Measurements from ENCODE around the gene ZNF273. TPM values are rescaled to one million over a fixed set of nuclear protein-coding genes. Genes with fewer than 3 reads are reported as not detected.
"Not testable (repeated sequence)": the region's sequence is repeated elsewhere in the genome, so short reads cannot be mapped to it uniquely, and the experiment has no call there.

The ZNF273 gene
- total and polyA plus RNA-seq, 5 donors from 2014 or later, result 3.9 to 6.6 (median 6.0) TPM

GRCh38 chr7:64892116-64892515 is 11.0 kb upstream of the ZNF273 start:
- peaks cover 0 to 15% (median 10%) of the 10 kb centered on the region in 4 donors for H3K4me1 Mint-ChIP-seq
- H3K4me3 Mint-ChIP-seq, result no peak overlapping the region
- Histone ChIP-seq H3K27me3 (ENCODE audit: control insufficient read depth, insufficient read depth, low read length) (peaks cover 11% of the 10 kb centered on the region), H3K4me1 (ENCODE audit: control insufficient read depth, insufficient read depth, low read length, poor library complexity, severe bottlenecking) (peaks cover 19% of the 10 kb centered on the region), H3K4me3 (ENCODE audit: low read depth, low read length) (no peak overlapping the region), H3K27ac (ENCODE audit: insufficient read depth, low read length, poor library complexity, severe bottlenecking) (no peak overlapping the region), H3K36me3 (ENCODE audit: control insufficient read depth, insufficient read depth, low read length) (no peaks in the 10 kb centered on the region), H3K9me3 (ENCODE audit: control insufficient read depth in 2 of 2, low read length in 2 of 2) (no peaks in the 10 kb centered on the region)
- no peaks in the 10 kb centered on the region for H3K36me3 Mint-ChIP-seq
- no peak for DNase-seq
- H3K27me3 Mint-ChIP-seq, result peaks cover 50% of the 10 kb centered on the region
- no peak for ATAC-seq (ENCODE audit: low read depth in 2 of 2)
- peaks cover 0 to 2% (median 0%) of the 10 kb centered on the region in 7 donors for H3K9me3 Mint-ChIP-seq
- no peak overlapping the region for H3K27ac Mint-ChIP-seq

GRCh38 chr7:64892666-64893309 is 10.3 kb upstream of the ZNF273 start:
- no peaks in the 10 kb centered on the region for H3K36me3 Mint-ChIP-seq
- Histone ChIP-seq H3K9me3 (ENCODE audit: control insufficient read depth in 2 of 2, low read length in 2 of 2) (no peaks in the 10 kb centered on the region), H3K27ac (ENCODE audit: insufficient read depth, low read length, poor library complexity, severe bottlenecking) (no peak overlapping the region), H3K27me3 (ENCODE audit: control insufficient read depth, insufficient read depth, low read length) (peaks cover 11% of the 10 kb centered on the region), H3K36me3 (ENCODE audit: control insufficient read depth, insufficient read depth, low read length) (no peaks in the 10 kb centered on the region), H3K4me3 (ENCODE audit: low read depth, low read length) (no peak overlapping the region), H3K4me1 (ENCODE audit: control insufficient read depth, insufficient read depth, low read length, poor library complexity, severe bottlenecking) (peaks cover 19% of the 10 kb centered on the region)
- ATAC-seq (ENCODE audit: low read depth in 2 of 2) (no peak), DNase-seq (no peak)
- no peak overlapping the region for H3K27ac Mint-ChIP-seq
- H3K4me3 Mint-ChIP-seq, result no peak overlapping the region
- H3K27me3 Mint-ChIP-seq, result peaks cover 44% of the 10 kb centered on the region
- peaks cover 0 to 13% (median 10%) of the 10 kb centered on the region in 4 donors for H3K4me1 Mint-ChIP-seq
- peaks cover 0 to 3% (median 0%) of the 10 kb centered on the region in 7 donors for H3K9me3 Mint-ChIP-seq

GRCh38 chr7:64893401-64893800 is 9.7 kb upstream of the ZNF273 start:
- H3K9me3 Mint-ChIP-seq, result peaks cover 0 to 3% (median 0%) of the 10 kb centered on the region in 7 donors
- Histone ChIP-seq H3K27ac (ENCODE audit: insufficient read depth, low read length, poor library complexity, severe bottlenecking) (no peak overlapping the region), H3K9me3 (ENCODE audit: control insufficient read depth in 2 of 2, low read length in 2 of 2) (no peaks in the 10 kb centered on the region), H3K27me3 (ENCODE audit: control insufficient read depth, insufficient read depth, low read length) (peaks cover 9% of the 10 kb centered on the region), H3K36me3 (ENCODE audit: control insufficient read depth, insufficient read depth, low read length) (no peaks in the 10 kb centered on the region), H3K4me3 (ENCODE audit: low read depth, low read length) (no peak overlapping the region), H3K4me1 (ENCODE audit: control insufficient read depth, insufficient read depth, low read length, poor library complexity, severe bottlenecking) (peaks cover 13% of the 10 kb centered on the region)
- no peak for ATAC-seq (ENCODE audit: low read depth in 2 of 2)
- no peak overlapping the region for H3K4me3 Mint-ChIP-seq
- no peak for DNase-seq
- H3K27ac Mint-ChIP-seq, result no peak overlapping the region
- no peaks in the 10 kb centered on the region for H3K36me3 Mint-ChIP-seq
- H3K4me1 Mint-ChIP-seq, result peaks cover 0 to 7% (median 5%) of the 10 kb centered on the region in 4 donors
- H3K27me3 Mint-ChIP-seq, result peaks cover 38% of the 10 kb centered on the region

- H3K36me3 Mint-ChIP-seq; H3K9me3 Mint-ChIP-seq; H3K36me3 ChIP-seq (ENCODE audit: control insufficient read depth, insufficient read depth, low read length); H3K27me3 Mint-ChIP-seq; H3K27me3 ChIP-seq (ENCODE audit: control insufficient read depth, insufficient read depth, low read length); ATAC-seq (ENCODE audit: low read depth in 2 of 2); DNase-seq; H3K9me3 ChIP-seq (ENCODE audit: control insufficient read depth in 2 of 2, low read length in 2 of 2): not testable (repeated sequence)
- H3K4me3 ChIP-seq (ENCODE audit: low read depth, low read length), result peak overlapping the region; percentile 93
- H3K27ac ChIP-seq (ENCODE audit: insufficient read depth, low read length, poor library complexity, severe bottlenecking), result peak overlapping the region; percentile 2
- H3K4me3 Mint-ChIP-seq, result peak overlapping the region; percentile 97 to 99 (median 97)
- peak overlapping the region; percentile 63 to 97 (median 96) for H3K27ac Mint-ChIP-seq
- H3K4me1 Mint-ChIP-seq, result peaks cover 19 to 49% (median 32%) of the 10 kb centered on the region in 4 donors
- H3K4me1 ChIP-seq (ENCODE audit: control insufficient read depth, insufficient read depth, low read length, poor library complexity, severe bottlenecking), result peaks cover 23% of the 10 kb centered on the region
Observed at GRCh38 chr7:64902461-64902805, 640 bp upstream of the ZNF273 start.

- DNase-seq, result no peak
- ATAC-seq (ENCODE audit: low read depth in 2 of 2), result no peak
- Mint-ChIP-seq H3K9me3 (peaks cover 0 to 9% (median 0%) of the 10 kb centered on the region in 7 donors), H3K27ac (peak overlapping the region; percentile 38 to 97 (median 96)), H3K4me3 (peak overlapping the region; percentile 97 to 99 (median 97)), H3K4me1 (peaks cover 21 to 61% (median 37%) of the 10 kb centered on the region in 4 donors), H3K36me3 (peaks cover 8% of the 10 kb centered on the region), H3K27me3 (peaks cover 7% of the 10 kb centered on the region)
- Histone ChIP-seq H3K27me3 (ENCODE audit: control insufficient read depth, insufficient read depth, low read length) (no peaks in the 10 kb centered on the region), H3K36me3 (ENCODE audit: control insufficient read depth, insufficient read depth, low read length) (peaks cover 3% of the 10 kb centered on the region), H3K4me3 (ENCODE audit: low read depth, low read length) (peak overlapping the region; percentile 93), H3K9me3 (ENCODE audit: control insufficient read depth in 2 of 2, low read length in 2 of 2) (no peaks in the 10 kb centered on the region), H3K4me1 (ENCODE audit: control insufficient read depth, insufficient read depth, low read length, poor library complexity, severe bottlenecking) (peaks cover 23% of the 10 kb centered on the region), H3K27ac (ENCODE audit: insufficient read depth, low read length, poor library complexity, severe bottlenecking) (peak overlapping the region; percentile 73)
Observed at GRCh38 chr7:64904008-64904407, 935 bp downstream of the ZNF273 start.

GRCh38 chr7:64905133-64905532 is 2.1 kb downstream of the ZNF273 start:
- Histone ChIP-seq H3K4me3 (ENCODE audit: low read depth, low read length) (no peak overlapping the region), H3K27ac (ENCODE audit: insufficient read depth, low read length, poor library complexity, severe bottlenecking) (no peak overlapping the region), H3K36me3 (ENCODE audit: control insufficient read depth, insufficient read depth, low read length) (peaks cover 5% of the 10 kb centered on the region), H3K27me3 (ENCODE audit: control insufficient read depth, insufficient read depth, low read length) (no peaks in the 10 kb centered on the region), H3K4me1 (ENCODE audit: control insufficient read depth, insufficient read depth, low read length, poor library complexity, severe bottlenecking) (peaks cover 23% of the 10 kb centered on the region), H3K9me3 (ENCODE audit: control insufficient read depth in 2 of 2, low read length in 2 of 2) (no peaks in the 10 kb centered on the region)
- peak overlapping the region in 2 of 3 donors; percentile 43 to 56 for H3K27ac Mint-ChIP-seq
- DNase-seq, result no peak
- ATAC-seq (ENCODE audit: low read depth in 2 of 2), result no peak
- peaks cover 25 to 66% (median 40%) of the 10 kb centered on the region in 4 donors for H3K4me1 Mint-ChIP-seq
- H3K4me3 Mint-ChIP-seq, result peak overlapping the region; percentile 17 to 97 (median 62)
- peaks cover 0 to 11% (median 0%) of the 10 kb centered on the region in 7 donors for H3K9me3 Mint-ChIP-seq
- H3K36me3 Mint-ChIP-seq, result peaks cover 11% of the 10 kb centered on the region
- peaks cover 7% of the 10 kb centered on the region for H3K27me3 Mint-ChIP-seq

- peaks cover 26 to 69% (median 42%) of the 10 kb centered on the region in 4 donors for H3K4me1 Mint-ChIP-seq
- no peak overlapping the region for H3K27ac ChIP-seq (ENCODE audit: insufficient read depth, low read length, poor library complexity, severe bottlenecking)
- H3K9me3 Mint-ChIP-seq, result peaks cover 0 to 12% (median 0%) of the 10 kb centered on the region in 7 donors
- peaks cover 12% of the 10 kb centered on the region for H3K36me3 Mint-ChIP-seq
- peaks cover 5% of the 10 kb centered on the region for H3K36me3 ChIP-seq (ENCODE audit: control insufficient read depth, insufficient read depth, low read length)
- peaks cover 23% of the 10 kb centered on the region for H3K4me1 ChIP-seq (ENCODE audit: control insufficient read depth, insufficient read depth, low read length, poor library complexity, severe bottlenecking)
- H3K9me3 ChIP-seq (ENCODE audit: control insufficient read depth in 2 of 2, low read length in 2 of 2), result peaks cover 0 to 2% of the 10 kb centered on the region in 2 experiments
- peak overlapping the region in 1 of 3 donors; percentile 56 for H3K27ac Mint-ChIP-seq
- peaks cover 7% of the 10 kb centered on the region for H3K27me3 Mint-ChIP-seq
- no peak for DNase-seq
- H3K4me3 ChIP-seq (ENCODE audit: low read depth, low read length), result peak overlapping the region; percentile 26
- H3K4me3 Mint-ChIP-seq, result peak overlapping the region; percentile 17 to 97 (median 62)
- no peaks in the 10 kb centered on the region for H3K27me3 ChIP-seq (ENCODE audit: control insufficient read depth, insufficient read depth, low read length)
- ATAC-seq (ENCODE audit: low read depth in 2 of 2), result no peak
Observed at GRCh38 chr7:64905547-64905946, 2.5 kb downstream of the ZNF273 start.
